AG09309 (cell line): Measurements from ENCODE around the gene APOBEC3F.
"Not testable (repeated sequence)": the region's sequence is repeated elsewhere in the genome, so short reads cannot be mapped to it uniquely, and the experiment has no call there.

ENCODE experiments used
- DNase-seq: peaks from one replicate; pipeline ENCODE4 v3.0.0-alpha.2; 2010; ENCODE audit warnings: low read depth
- H3K4me3 ChIP-seq: 2 replicates; pipeline ENCODE4 v1.5.1; 2011; ENCODE audit warnings: mild to moderate bottlenecking, low read depth, low read length, moderate library complexity; ENCODE audit not compliant: control insufficient read depth
- TF ChIP-seq, protein P1 (sequence below): IDR thresholded peaks from 2 replicates; pipeline ENCODE4 v1.5.1; 2011; ENCODE audit warnings: mild to moderate bottlenecking, low read depth, low read length, inconsistent platforms; ENCODE audit not compliant: insufficient read depth, control insufficient read depth; ENCODE audit errors: missing control alignments

Gene APOBEC3F

DNA sequence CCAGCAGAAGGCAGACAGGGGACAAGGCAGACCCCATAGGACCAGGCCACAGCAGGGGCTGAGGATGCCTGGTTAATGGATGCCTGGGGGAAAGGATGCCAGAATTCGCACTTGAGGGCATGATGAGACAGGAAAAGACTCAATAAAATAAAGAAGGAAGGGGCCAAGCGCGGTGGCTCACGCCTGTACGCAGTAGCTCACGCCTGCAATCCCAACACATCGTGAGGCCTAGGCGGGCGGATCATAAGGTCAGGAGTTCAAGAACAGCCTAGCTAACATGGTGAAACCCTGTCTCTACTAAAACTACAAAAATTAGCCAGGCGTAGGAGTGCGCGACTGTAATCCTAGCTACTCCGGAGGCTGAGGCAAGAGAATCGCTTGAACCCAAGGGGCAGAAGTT, 10.0 kb upstream of the APOBEC3F start:
- TF ChIP-seq, protein P1, sequence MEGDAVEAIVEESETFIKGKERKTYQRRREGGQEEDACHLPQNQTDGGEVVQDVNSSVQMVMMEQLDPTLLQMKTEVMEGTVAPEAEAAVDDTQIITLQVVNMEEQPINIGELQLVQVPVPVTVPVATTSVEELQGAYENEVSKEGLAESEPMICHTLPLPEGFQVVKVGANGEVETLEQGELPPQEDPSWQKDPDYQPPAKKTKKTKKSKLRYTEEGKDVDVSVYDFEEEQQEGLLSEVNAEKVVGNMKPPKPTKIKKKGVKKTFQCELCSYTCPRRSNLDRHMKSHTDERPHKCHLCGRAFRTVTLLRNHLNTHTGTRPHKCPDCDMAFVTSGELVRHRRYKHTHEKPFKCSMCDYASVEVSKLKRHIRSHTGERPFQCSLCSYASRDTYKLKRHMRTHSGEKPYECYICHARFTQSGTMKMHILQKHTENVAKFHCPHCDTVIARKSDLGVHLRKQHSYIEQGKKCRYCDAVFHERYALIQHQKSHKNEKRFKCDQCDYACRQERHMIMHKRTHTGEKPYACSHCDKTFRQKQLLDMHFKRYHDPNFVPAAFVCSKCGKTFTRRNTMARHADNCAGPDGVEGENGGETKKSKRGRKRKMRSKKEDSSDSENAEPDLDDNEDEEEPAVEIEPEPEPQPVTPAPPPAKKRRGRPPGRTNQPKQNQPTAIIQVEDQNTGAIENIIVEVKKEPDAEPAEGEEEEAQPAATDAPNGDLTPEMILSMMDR, result no peak
- H3K4me3 ChIP-seq, result no peak overlapping the region
- DNase-seq, result no peak

DNA sequence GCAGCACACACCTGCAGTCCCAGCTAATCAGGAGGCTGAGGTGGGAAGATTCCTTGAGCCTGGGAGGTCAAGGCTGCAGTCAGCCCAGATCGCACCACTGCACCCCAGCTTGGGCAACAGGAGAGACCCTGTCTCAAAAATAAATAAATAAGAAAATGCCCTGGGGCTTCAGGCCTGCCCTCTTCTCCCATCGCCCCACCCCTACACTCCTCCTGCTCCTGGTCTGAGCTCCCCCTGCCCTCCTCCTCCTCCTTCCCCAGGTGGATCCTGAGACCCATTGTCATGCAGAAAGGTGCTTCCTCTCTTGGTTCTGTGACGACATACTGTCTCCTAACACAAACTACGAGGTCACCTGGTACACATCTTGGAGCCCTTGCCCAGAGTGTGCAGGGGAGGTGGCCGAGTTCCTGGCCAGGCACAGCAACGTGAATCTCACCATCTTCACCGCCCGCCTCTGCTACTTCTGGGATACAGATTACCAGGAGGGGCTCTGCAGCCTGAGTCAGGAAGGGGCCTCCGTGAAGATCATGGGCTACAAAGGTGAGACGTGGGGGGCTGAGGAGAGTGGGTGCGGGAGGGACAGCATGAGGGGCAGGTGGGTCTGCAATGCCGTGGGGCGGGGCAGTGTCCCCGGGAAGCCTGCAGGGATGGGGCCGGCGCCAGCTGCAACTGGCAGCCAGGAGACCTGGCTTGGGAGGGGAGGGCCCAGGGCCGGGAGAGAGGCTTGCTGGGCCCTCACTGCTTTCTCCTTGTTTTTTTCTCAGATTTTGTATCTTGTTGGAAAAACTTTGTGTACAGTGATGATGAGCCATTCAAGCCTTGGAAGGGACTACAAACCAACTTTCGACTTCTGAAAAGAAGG, 9.0 kb upstream of the APOBEC3F start:
- not testable (repeated sequence) for DNase-seq, H3K4me3 ChIP-seq

DNA sequence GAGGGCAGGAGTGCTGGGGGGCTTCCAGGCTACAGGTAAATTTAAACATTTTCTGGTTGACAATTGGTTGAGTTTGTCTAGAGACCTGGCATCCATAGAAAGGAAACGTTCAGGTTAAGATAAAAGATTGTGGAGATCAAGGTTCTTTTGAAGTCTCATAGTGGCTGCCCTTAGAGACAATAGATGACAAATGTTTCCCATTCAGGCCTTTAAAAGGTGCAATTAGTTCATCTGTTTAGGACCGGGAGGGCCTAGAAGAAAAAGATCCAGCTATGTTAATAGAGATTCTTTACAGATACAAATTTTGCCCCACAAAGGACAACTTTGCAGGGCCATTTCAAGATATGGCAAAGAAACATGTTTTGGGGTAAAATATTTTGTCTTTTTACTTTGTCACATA, 3.6 kb upstream of the APOBEC3F start:
- H3K4me3 ChIP-seq, DNase-seq: not testable (repeated sequence)

DNA sequence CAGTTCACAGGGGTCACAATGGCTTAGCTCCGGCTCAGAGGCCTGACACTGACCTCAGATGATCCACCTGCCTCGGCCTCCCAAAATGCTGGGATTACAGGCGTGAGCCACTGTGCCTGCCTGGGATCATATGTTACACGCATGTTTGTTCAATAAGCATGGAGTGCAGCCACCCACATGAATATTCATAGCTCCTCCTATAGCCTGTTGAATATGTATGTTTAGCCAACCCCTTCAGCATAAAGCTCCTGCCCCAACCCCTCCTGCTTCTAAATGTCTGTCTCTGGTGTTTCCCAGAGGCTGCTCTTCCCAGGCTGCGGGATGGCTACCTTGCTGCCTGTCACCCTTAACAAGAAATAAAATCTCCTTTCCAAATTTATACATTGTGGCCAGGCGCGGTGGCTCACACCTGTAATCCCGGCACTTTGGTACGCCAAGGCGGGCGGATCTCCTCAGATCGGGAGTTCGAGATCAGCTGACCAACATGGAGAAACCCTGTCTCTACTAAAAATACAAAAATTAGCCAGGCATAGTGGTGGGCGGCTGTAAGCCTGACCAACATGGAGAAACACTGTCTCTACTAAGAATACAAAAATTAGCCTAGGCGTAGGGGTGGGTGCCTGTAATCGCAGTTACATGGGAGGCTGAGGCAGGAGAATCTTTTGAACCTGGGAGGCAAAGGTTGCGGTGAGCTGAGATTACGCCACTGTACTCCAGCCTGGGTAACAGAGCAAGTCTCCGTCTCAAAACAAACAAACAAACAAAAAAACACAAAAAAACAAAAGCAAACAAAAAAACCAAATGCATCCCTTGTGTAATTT, 1.1 kb upstream of the APOBEC3F start:
- no peak overlapping the region for H3K4me3 ChIP-seq
- TF ChIP-seq, protein P1, result no peak
- DNase-seq, result no peak

DNA sequence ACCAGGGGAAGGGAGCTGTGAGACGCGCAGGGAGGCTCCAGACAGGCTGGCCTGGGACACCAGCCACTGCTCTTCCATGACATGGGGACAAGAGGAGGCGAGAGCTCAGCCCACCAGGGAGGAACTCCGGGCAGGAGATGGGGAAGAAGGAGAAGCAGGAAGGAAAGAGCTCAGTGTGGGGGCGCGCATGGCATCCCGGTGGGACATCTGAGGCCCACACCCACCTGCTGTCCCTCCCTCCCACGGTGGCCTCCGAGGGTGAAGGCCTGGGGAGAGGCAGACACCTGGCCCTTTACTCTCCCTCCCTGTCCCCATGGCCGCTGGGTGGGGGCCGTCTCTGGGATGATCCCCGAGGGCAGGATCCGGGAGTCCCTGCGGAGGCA, 518 bp upstream of the APOBEC3F start:
- peak overlapping the region; percentile 73 for H3K4me3 ChIP-seq
- not testable (repeated sequence) for DNase-seq

DNA sequence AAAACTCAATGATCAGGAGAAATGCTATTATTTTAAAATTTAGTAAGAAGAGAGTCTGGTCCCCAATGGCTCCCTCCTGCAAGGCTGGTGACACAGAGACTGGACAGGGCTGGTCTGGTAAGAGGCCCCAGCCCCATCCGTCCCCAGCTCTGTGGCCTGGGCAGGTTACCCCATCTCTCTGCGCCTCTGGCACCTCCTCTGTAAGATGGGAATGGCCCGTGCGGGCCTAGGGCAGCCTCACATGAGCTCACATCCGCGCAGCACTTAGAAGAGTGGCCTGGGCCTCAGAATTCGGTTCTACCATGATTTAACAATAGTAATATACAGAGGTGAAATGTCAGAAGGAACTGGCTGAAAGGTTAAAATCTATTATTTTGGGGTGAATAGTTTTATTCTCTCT, 1.2 kb downstream of the APOBEC3F start:
- TF ChIP-seq, protein P1, result no peak
- H3K4me3 ChIP-seq, result no peak overlapping the region
- DNase-seq, result no peak

DNA sequence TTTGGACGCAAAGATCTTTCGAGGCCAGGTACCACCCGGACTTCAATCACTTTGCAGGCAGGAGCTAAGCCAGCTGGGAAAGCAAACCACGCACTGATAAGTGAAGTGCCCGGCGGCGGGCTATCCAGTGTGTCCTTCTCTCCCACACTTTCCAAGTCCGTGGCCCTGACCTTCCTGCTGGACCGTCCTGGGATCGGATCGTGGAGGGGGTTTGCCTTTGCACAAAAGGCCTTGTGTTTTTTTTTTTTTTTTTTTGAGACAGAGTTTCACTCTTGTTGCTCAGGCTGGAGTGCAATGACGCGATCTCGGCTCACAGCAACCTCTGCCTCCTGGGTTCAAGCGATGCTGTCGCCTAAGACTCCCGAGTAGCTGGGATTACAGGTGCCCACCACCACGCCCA, 2.4 kb downstream of the APOBEC3F start:
- not testable (repeated sequence) for H3K4me3 ChIP-seq, DNase-seq

DNA sequence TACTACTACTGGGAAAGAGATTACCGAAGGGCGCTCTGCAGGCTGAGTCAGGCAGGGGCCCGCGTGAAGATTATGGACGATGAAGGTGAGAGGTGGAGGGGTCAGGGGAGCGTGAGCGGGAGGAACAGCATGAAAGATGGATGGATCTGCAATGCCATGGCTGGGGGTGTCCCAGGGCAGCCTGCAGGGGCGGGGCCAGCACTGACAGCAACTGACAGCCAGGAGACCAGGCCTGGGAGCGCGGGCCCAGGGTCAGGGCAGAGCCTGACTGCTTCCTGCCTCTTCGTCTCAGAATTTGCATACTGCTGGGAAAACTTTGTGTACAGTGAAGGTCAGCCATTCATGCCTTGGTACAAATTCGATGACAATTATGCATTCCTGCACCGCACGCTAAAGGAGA, 4.5 kb downstream of the APOBEC3F start:
- not testable (repeated sequence) for DNase-seq

DNA sequence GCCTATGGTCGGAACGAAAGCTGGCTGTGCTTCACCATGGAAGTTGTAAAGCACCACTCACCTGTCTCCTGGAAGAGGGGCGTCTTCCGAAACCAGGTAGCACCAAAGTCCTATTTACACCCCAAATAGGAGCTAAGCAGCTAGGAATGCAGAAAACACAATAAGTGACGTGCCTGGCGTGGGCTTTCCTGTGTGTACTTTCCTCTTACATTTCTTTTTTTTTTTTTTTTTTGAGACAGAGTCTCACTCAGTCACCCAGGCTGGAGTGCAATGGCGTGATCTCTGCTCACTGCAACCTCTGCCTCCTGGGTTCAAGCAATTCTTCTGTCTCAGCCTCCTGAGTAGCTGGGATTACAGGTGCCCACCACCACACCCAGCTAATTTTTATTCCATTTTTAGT, 8.8 kb downstream of the APOBEC3F start:
- DNase-seq, result not testable (repeated sequence)

More for the DNA sequence above, 4.5 kb downstream of the APOBEC3F start:
- H3K4me3 ChIP-seq, result not testable (repeated sequence)

DNA sequence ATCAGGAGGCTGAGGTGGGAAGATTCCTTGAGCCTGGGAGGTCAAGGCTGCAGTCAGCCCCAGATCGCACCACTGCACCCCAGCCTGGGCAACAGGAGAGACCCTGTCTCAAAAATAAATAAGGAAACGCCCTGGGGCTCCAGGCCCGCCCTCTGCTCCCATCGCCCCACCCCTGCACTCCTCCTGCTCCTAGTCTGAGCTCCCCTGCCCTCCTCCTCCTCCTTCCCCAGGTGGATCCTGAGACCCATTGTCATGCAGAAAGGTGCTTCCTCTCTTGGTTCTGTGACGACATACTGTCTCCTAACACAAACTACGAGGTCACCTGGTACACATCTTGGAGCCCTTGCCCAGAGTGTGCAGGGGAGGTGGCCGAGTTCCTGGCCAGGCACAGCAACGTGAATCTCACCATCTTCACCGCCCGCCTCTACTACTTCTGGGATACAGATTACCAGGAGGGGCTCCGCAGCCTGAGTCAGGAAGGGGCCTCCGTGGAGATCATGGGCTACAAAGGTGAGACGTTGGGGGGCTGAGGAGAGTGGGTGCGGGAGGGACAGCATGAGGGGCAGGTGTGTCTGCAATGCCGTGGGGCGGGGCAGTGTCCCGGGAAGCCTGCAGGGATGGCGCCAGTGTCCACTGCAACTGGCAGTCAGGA, 11.3 kb downstream of the APOBEC3F start:
- not testable (repeated sequence) for DNase-seq

More for the DNA sequence above, 8.8 kb downstream of the APOBEC3F start:
- H3K4me3 ChIP-seq, result not testable (repeated sequence)

More for the DNA sequence above, 11.3 kb downstream of the APOBEC3F start:
- H3K4me3 ChIP-seq, result not testable (repeated sequence)
